Liver (tissue), 3 donors: ENCODE results near the gene ARID5B.

Experiments used
- ATF3 ChIP-seq: IDR thresholded peaks from 2 replicates; pipeline ENCODE4 v1.6.1; 2016; ENCODE audit warnings: antibody characterized with exemption
- CTCF ChIP-seq: fragments of 150-350 bp; IDR thresholded peaks from 2 replicates; pipeline ENCODE4 v1.5.1; 2017; ENCODE audit warnings: improper control_type of control experiment, low read depth, low read length; ENCODE audit not compliant: missing input control
- GABPA ChIP-seq, 2 donors: IDR thresholded peaks in 1 of 2; conservative IDR thresholded peaks in 1 of 2; 2 replicates each; pipeline ENCODE4 v1.6.1; 2016; ENCODE audit warnings: antibody characterized with exemption in 2 of 2, mild to moderate bottlenecking in 1 of 2, moderate library complexity in 1 of 2
- HNF4A ChIP-seq, 2 donors: conservative IDR thresholded peaks; 2 replicates each; pipeline ENCODE4 v1.6.1; 2016; ENCODE audit warnings: antibody characterized with exemption in 2 of 2, mild to moderate bottlenecking in 2 of 2
- HNF4G ChIP-seq: IDR thresholded peaks from 2 replicates; pipeline ENCODE4 v1.6.1; 2016; ENCODE audit warnings: antibody characterized with exemption
- JUND ChIP-seq, 2 donors: IDR thresholded peaks; 2 replicates each; pipeline ENCODE4 v1.6.1; 2016; ENCODE audit warnings: antibody characterized with exemption in 2 of 2
- RAD21 ChIP-seq, 2 donors: IDR thresholded peaks; 2 replicates each; pipeline ENCODE4 v1.6.1; 2016; ENCODE audit warnings: antibody characterized with exemption in 2 of 2, mild to moderate bottlenecking in 2 of 2
- REST ChIP-seq: IDR thresholded peaks from 2 replicates; pipeline ENCODE4 v1.6.1; 2016; ENCODE audit warnings: antibody characterized with exemption, mild to moderate bottlenecking
- RXRA ChIP-seq, 2 donors: IDR thresholded peaks; 2 replicates each; pipeline ENCODE4 v1.6.1; 2017 to 2018; ENCODE audit warnings: antibody characterized with exemption in 2 of 2, mild to moderate bottlenecking in 1 of 2
- SP1 ChIP-seq: IDR thresholded peaks from 2 replicates; pipeline ENCODE4 v1.6.1; 2018; ENCODE audit warnings: antibody characterized with exemption, mild to moderate bottlenecking
- TAF1 ChIP-seq: conservative IDR thresholded peaks from 2 replicates; pipeline ENCODE4 v1.6.1; 2016; ENCODE audit warnings: antibody characterized with exemption, mild to moderate bottlenecking
- YY1 ChIP-seq: IDR thresholded peaks from 2 replicates; pipeline ENCODE4 v1.6.1; 2016; ENCODE audit warnings: antibody characterized with exemption, mild to moderate bottlenecking
- TF ChIP-seq, protein P1 (sequence below): IDR thresholded peaks from 2 replicates; pipeline ENCODE4 v1.6.1; 2016; ENCODE audit warnings: antibody characterized with exemption
- donor health status: healthy.
- donor health status: healthy.

GRCh38 chr10:62081341-62082270 lies 180.1 kb downstream of the ARID5B start:
- TF ChIP-seq CTCF, result no peak
- no peak for TF ChIP-seq YY1
- TF ChIP-seq RXRA (IDR thresholded peaks at IDR 0.05), result no peak
- TF ChIP-seq ATF3, result no peak
- TF ChIP-seq SP1, result no peak
- TF ChIP-seq RAD21 (IDR thresholded peaks at IDR 0.05), result no peak
- TF ChIP-seq, protein P1, sequence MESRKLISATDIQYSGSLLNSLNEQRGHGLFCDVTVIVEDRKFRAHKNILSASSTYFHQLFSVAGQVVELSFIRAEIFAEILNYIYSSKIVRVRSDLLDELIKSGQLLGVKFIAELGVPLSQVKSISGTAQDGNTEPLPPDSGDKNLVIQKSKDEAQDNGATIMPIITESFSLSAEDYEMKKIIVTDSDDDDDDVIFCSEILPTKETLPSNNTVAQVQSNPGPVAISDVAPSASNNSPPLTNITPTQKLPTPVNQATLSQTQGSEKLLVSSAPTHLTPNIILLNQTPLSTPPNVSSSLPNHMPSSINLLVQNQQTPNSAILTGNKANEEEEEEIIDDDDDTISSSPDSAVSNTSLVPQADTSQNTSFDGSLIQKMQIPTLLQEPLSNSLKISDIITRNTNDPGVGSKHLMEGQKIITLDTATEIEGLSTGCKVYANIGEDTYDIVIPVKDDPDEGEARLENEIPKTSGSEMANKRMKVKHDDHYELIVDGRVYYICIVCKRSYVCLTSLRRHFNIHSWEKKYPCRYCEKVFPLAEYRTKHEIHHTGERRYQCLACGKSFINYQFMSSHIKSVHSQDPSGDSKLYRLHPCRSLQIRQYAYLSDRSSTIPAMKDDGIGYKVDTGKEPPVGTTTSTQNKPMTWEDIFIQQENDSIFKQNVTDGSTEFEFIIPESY, result no peak
- no peak for TF ChIP-seq HNF4A (conservative IDR thresholded peaks at IDR 0.05)
- TF ChIP-seq TAF1, result no peak
- no peak for TF ChIP-seq REST
- TF ChIP-seq JUND (IDR thresholded peaks at IDR 0.05), result no peak
- TF ChIP-seq HNF4G, result no peak
- TF ChIP-seq GABPA (IDR thresholded peaks at IDR 0.05 in 1 of 2, conservative IDR thresholded peaks at IDR 0.05 in 1 of 2), result no peak
